Measurements from ENCODE around the gene KLHL40. TPM values are rescaled to one million over a fixed set of nuclear protein-coding genes. Genes with fewer than 3 reads are reported as not detected.

Gene KLHL40
- total and polyA plus RNA-seq, 9 of the 15 experiments (the other 6 are each of a cell fraction or from before 2014, with no cell fraction given): not detected

GRCh38 chr3:42741796-42742195 is 56.5 kb downstream of the KLHL40 start (continued):
- TF ChIP-seq NFATC3 (IDR thresholded peaks at IDR 0.05) (no peak), CSDE1 (IDR thresholded peaks at IDR 0.05) (no peak), ZNF551 (CRISPR knock-in tag; IDR thresholded peaks at IDR 0.05) (no peak), DPF2 (IDR thresholded peaks at IDR 0.05) (no peak), ZKSCAN8 (CRISPR knock-in tag; IDR thresholded peaks at IDR 0.05) (no peak), HMG20A (CRISPR knock-in tag; conservative IDR thresholded peaks at IDR 0.05) (no peak)

Other genes with a start within 250 kb of the KLHL40 start
Only the 7 nearest of the 11 such genes appear.
- 44.8 and 49.8 TPM in 2 replicates for gene SEC22C, start 103.6 kb upstream of the KLHL40 start, total RNA-seq (2014; rRNA removed)
- gene SEC22C, start 103.6 kb upstream of the KLHL40 start, total RNA-seq (2014; rRNA removed; fragmentation: Illumina TruSeq; extraction: Trizol): 62.4 and 63.6 TPM in 2 replicates
- gene SEC22C, start 103.6 kb upstream of the KLHL40 start, total RNA-seq (2015; rRNA removed; fragmentation: Illumina TruSeq; extraction: Trizol): 68.4 and 68.7 TPM in 2 replicates
- 50.7 and 50.8 TPM in 2 replicates for gene SEC22C, start 103.6 kb upstream of the KLHL40 start, total RNA-seq (2021)
- gene SEC22C, start 103.6 kb upstream of the KLHL40 start, polyA plus RNA-seq (2011; rRNA removed): 60.5 and 64.5 TPM in 2 replicates
- 58.5 and 59.8 TPM in 2 replicates for gene SEC22C, start 103.6 kb upstream of the KLHL40 start, polyA plus RNA-seq (2014; fragmentation: Illumina TruSeq; extraction: Trizol)
- gene SEC22C, start 103.6 kb upstream of the KLHL40 start, polyA plus RNA-seq (2014; fragmentation: Nextera tagmentation; extraction: Ambion mirVana): 10 to 100 TPM; 35.6 to 41.3 TPM
- 45.9 and 54.5 TPM in 2 replicates for gene SEC22C, start 103.6 kb upstream of the KLHL40 start, polyA plus RNA-seq (2014; rRNA removed)
- 51.4 and 75.9 TPM in 2 replicates for gene SS18L2, start 94.7 kb upstream of the KLHL40 start, total RNA-seq (2014; rRNA removed)
- 70.0 and 77.2 TPM in 2 replicates for gene SS18L2, start 94.7 kb upstream of the KLHL40 start, total RNA-seq (2014; rRNA removed; fragmentation: Illumina TruSeq; extraction: Trizol)
- gene SS18L2, start 94.7 kb upstream of the KLHL40 start, total RNA-seq (2015; rRNA removed; fragmentation: Illumina TruSeq; extraction: Trizol): 65.6 and 78.0 TPM in 2 replicates
- 68.6 and 77.8 TPM in 2 replicates for gene SS18L2, start 94.7 kb upstream of the KLHL40 start, total RNA-seq (2021)
- 117 and 144 TPM in 2 replicates for gene SS18L2, start 94.7 kb upstream of the KLHL40 start, polyA plus RNA-seq (2011; rRNA removed)
- 72.2 and 78.0 TPM in 2 replicates for gene SS18L2, start 94.7 kb upstream of the KLHL40 start, polyA plus RNA-seq (2014; fragmentation: Illumina TruSeq; extraction: Trizol)
- gene SS18L2, start 94.7 kb upstream of the KLHL40 start, polyA plus RNA-seq (2014; fragmentation: Nextera tagmentation; extraction: Ambion mirVana): 100 to 1,000 TPM; 275 to 324 TPM
- 99.2 and 99.4 TPM in 2 replicates for gene SS18L2, start 94.7 kb upstream of the KLHL40 start, polyA plus RNA-seq (2014; rRNA removed)
- gene NKTR, start 84.9 kb upstream of the KLHL40 start, total RNA-seq (2014; rRNA removed): 48.0 and 51.5 TPM in 2 replicates
- 117 and 120 TPM in 2 replicates for gene NKTR, start 84.9 kb upstream of the KLHL40 start, total RNA-seq (2014; rRNA removed; fragmentation: Illumina TruSeq; extraction: Trizol)
- 94.1 and 104 TPM in 2 replicates for gene NKTR, start 84.9 kb upstream of the KLHL40 start, total RNA-seq (2015; rRNA removed; fragmentation: Illumina TruSeq; extraction: Trizol)
- 67.4 and 70.3 TPM in 2 replicates for gene NKTR, start 84.9 kb upstream of the KLHL40 start, total RNA-seq (2021)
- 123 and 130 TPM in 2 replicates for gene NKTR, start 84.9 kb upstream of the KLHL40 start, polyA plus RNA-seq (2011; rRNA removed)
- gene NKTR, start 84.9 kb upstream of the KLHL40 start, polyA plus RNA-seq (2014; fragmentation: Illumina TruSeq; extraction: Trizol): 76.5 and 95.7 TPM in 2 replicates
- gene NKTR, start 84.9 kb upstream of the KLHL40 start, polyA plus RNA-seq (2014; fragmentation: Nextera tagmentation; extraction: Ambion mirVana): 10 to 100 TPM; 19.7 to 30.2 TPM
- 84.5 and 92.6 TPM in 2 replicates for gene NKTR, start 84.9 kb upstream of the KLHL40 start, polyA plus RNA-seq (2014; rRNA removed)
- 3.4 and 5.0 TPM in 2 replicates for gene ZBTB47, start 31.8 kb upstream of the KLHL40 start, total RNA-seq (2014; rRNA removed)
- gene ZBTB47, start 31.8 kb upstream of the KLHL40 start, total RNA-seq (2014; rRNA removed; fragmentation: Illumina TruSeq; extraction: Trizol): 0.45 and 0.58 TPM in 2 replicates
- gene ZBTB47, start 31.8 kb upstream of the KLHL40 start, total RNA-seq (2015; rRNA removed; fragmentation: Illumina TruSeq; extraction: Trizol): 1.8 and 1.9 TPM in 2 replicates
- gene ZBTB47, start 31.8 kb upstream of the KLHL40 start, total RNA-seq (2021): 2.9 and 4.6 TPM in 2 replicates
- 1.7 and 2.2 TPM in 2 replicates for gene ZBTB47, start 31.8 kb upstream of the KLHL40 start, polyA plus RNA-seq (2011; rRNA removed)
- gene ZBTB47, start 31.8 kb upstream of the KLHL40 start, polyA plus RNA-seq (2014; fragmentation: Illumina TruSeq; extraction: Trizol): 1.6 and 2.3 TPM in 2 replicates
- under 1 TPM in 1 of 2 experiments, not detected in 1; 0.11 TPM for gene ZBTB47, start 31.8 kb upstream of the KLHL40 start, polyA plus RNA-seq (2014; fragmentation: Nextera tagmentation; extraction: Ambion mirVana)
- gene ZBTB47, start 31.8 kb upstream of the KLHL40 start, polyA plus RNA-seq (2014; rRNA removed): 2.7 and 2.9 TPM in 2 replicates
- gene HHATL, start 17.3 kb downstream of the KLHL40 start, total RNA-seq (2014; rRNA removed): not detected in 2 replicates
- not detected in 2 replicates for gene HHATL, start 17.3 kb downstream of the KLHL40 start, total RNA-seq (2014; rRNA removed; fragmentation: Illumina TruSeq; extraction: Trizol)
- gene HHATL, start 17.3 kb downstream of the KLHL40 start, total RNA-seq (2015; rRNA removed; fragmentation: Illumina TruSeq; extraction: Trizol): not detected in 2 replicates
- not detected in 2 replicates for gene HHATL, start 17.3 kb downstream of the KLHL40 start, total RNA-seq (2021)
- gene HHATL, start 17.3 kb downstream of the KLHL40 start, polyA plus RNA-seq (2011; rRNA removed): not detected in 2 replicates
- not detected in 2 replicates for gene HHATL, start 17.3 kb downstream of the KLHL40 start, polyA plus RNA-seq (2014; fragmentation: Illumina TruSeq; extraction: Trizol)
- not detected for gene HHATL, start 17.3 kb downstream of the KLHL40 start, polyA plus RNA-seq (2014; fragmentation: Nextera tagmentation; extraction: Ambion mirVana)
- gene HHATL, start 17.3 kb downstream of the KLHL40 start, polyA plus RNA-seq (2014; rRNA removed): not detected in 2 replicates
- gene CCDC13, start 87.7 kb downstream of the KLHL40 start, total RNA-seq (2014; rRNA removed): 0.53 and 0.68 TPM in 2 replicates
- gene CCDC13, start 87.7 kb downstream of the KLHL40 start, total RNA-seq (2014; rRNA removed; fragmentation: Illumina TruSeq; extraction: Trizol): 0.67 TPM in 1 of 2 replicates, not detected in the other
- 0.26 and 0.54 TPM in 2 replicates for gene CCDC13, start 87.7 kb downstream of the KLHL40 start, total RNA-seq (2015; rRNA removed; fragmentation: Illumina TruSeq; extraction: Trizol)
- gene CCDC13, start 87.7 kb downstream of the KLHL40 start, total RNA-seq (2021): 0.24 and 0.49 TPM in 2 replicates
- gene CCDC13, start 87.7 kb downstream of the KLHL40 start, polyA plus RNA-seq (2011; rRNA removed): 0.22 TPM in 1 of 2 replicates, not detected in the other
- gene CCDC13, start 87.7 kb downstream of the KLHL40 start, polyA plus RNA-seq (2014; fragmentation: Illumina TruSeq; extraction: Trizol): 0.28 and 0.29 TPM in 2 replicates
- under 1 TPM; 0.20 to 0.70 TPM for gene CCDC13, start 87.7 kb downstream of the KLHL40 start, polyA plus RNA-seq (2014; fragmentation: Nextera tagmentation; extraction: Ambion mirVana)
- gene CCDC13, start 87.7 kb downstream of the KLHL40 start, polyA plus RNA-seq (2014; rRNA removed): 0.48 and 0.89 TPM in 2 replicates
- 136 and 165 TPM in 2 replicates for gene HIGD1A, start 119.0 kb downstream of the KLHL40 start, total RNA-seq (2014; rRNA removed)
- gene HIGD1A, start 119.0 kb downstream of the KLHL40 start, total RNA-seq (2014; rRNA removed; fragmentation: Illumina TruSeq; extraction: Trizol): 333 and 382 TPM in 2 replicates
- gene HIGD1A, start 119.0 kb downstream of the KLHL40 start, total RNA-seq (2015; rRNA removed; fragmentation: Illumina TruSeq; extraction: Trizol): 257 and 291 TPM in 2 replicates
- 183 and 189 TPM in 2 replicates for gene HIGD1A, start 119.0 kb downstream of the KLHL40 start, total RNA-seq (2021)
- gene HIGD1A, start 119.0 kb downstream of the KLHL40 start, polyA plus RNA-seq (2011; rRNA removed): 218 and 362 TPM in 2 replicates
- 369 and 398 TPM in 2 replicates for gene HIGD1A, start 119.0 kb downstream of the KLHL40 start, polyA plus RNA-seq (2014; fragmentation: Illumina TruSeq; extraction: Trizol)
- gene HIGD1A, start 119.0 kb downstream of the KLHL40 start, polyA plus RNA-seq (2014; fragmentation: Nextera tagmentation; extraction: Ambion mirVana): 1,000 to 10,000 TPM; 1,116 to 1,185 TPM
- gene HIGD1A, start 119.0 kb downstream of the KLHL40 start, polyA plus RNA-seq (2014; rRNA removed): 331 and 362 TPM in 2 replicates